Measurements from ENCODE around the gene MMP17. TPM values are rescaled to one million over a fixed set of nuclear protein-coding genes. Genes with fewer than 3 reads are reported as not detected.

The MMP17 gene
- total RNA-seq, 1 donor from 2014 or later, result 0.64 TPM

DNA sequence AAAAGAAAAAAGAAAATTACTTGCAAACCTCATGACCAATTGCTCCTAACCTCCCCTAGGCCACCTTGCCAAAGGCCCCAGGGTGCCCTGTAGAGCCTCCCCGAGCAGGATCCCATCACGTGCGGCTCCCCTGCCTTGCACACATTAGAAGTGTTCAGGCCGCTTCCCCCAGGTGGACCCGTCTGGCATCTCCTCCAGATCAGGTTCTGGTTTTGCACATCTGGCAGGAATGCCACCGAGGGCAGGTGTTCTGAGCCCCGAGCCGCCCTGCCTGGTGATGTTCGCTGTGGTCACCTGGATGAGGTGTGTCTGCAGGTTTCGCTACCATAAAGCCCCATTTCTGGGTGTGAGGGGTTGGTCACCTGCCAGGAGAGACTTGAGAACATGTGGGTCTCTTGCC lies 19.3 kb downstream of the MMP17 start:
- intact Hi-C loops (cut with micrococcal nuclease), result no loop called here

DNA sequence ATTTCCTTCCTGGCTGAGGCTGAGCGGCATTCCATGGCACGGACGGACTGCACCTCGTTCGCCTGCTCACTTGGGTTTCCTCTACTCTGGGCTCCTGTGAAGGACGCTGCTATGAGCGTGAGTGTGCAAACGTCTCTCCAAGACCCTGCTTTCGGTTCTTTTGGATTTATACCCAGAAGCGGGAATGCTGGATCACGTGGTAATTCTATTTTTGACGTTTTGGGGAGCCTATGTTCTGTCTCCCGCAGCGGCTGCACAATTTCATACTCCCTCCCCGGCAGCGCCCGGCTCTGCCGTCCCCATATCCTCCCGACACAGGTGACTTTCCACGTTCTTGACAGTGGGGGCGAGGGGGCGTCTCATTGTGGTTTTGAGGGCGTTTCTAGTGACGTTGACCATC lies 20.6 kb downstream of the MMP17 start:
- intact Hi-C loops (cut with micrococcal nuclease), result no loop called here

DNA sequence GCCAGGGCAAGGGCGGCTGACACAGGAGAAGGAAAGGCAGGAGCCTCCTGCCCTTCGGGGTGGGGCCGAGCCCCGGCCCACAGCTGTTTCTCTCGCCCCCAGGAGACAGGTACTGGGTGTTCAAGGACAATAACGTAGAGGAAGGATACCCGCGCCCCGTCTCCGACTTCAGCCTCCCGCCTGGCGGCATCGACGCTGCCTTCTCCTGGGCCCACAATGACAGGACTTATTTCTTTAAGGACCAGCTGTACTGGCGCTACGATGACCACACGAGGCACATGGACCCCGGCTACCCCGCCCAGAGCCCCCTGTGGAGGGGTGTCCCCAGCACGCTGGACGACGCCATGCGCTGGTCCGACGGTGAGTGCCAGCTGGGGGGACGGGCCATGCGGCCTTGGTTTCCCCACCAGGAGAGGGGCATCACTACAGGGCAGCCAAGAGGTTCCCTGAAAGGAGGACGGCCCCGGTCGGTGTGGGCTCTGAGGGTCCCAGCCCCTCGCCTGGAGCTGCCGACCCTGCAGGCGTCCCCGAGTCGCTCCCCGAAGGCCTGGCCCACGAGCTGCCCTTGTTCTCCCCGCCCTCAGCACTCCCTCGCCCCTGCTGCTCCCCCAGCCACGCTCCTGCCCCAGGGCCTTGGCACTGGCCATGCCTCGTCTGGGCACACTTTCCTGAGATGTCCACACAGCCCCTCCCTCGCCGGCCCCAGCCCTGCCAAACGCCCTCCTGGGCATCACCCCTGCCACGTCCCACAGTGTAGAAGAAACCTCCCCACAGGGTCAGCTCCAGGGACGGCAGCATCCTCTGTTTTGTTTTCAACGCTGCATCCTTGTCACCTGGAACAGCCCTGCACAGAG lies 21.7 kb downstream of the MMP17 start:
- intact Hi-C loops (cut with micrococcal nuclease), result no loop called here

- intact Hi-C loops (cut with micrococcal nuclease), result no loop called here
These were observed 22.8 kb downstream of the MMP17 start for GRCh38 chr12:131850856-131851559.

GRCh38 chr12:131851741-131852550 lies 23.8 kb downstream of the MMP17 start:
- intact Hi-C loops (cut with micrococcal nuclease), result no loop called here

DNA sequence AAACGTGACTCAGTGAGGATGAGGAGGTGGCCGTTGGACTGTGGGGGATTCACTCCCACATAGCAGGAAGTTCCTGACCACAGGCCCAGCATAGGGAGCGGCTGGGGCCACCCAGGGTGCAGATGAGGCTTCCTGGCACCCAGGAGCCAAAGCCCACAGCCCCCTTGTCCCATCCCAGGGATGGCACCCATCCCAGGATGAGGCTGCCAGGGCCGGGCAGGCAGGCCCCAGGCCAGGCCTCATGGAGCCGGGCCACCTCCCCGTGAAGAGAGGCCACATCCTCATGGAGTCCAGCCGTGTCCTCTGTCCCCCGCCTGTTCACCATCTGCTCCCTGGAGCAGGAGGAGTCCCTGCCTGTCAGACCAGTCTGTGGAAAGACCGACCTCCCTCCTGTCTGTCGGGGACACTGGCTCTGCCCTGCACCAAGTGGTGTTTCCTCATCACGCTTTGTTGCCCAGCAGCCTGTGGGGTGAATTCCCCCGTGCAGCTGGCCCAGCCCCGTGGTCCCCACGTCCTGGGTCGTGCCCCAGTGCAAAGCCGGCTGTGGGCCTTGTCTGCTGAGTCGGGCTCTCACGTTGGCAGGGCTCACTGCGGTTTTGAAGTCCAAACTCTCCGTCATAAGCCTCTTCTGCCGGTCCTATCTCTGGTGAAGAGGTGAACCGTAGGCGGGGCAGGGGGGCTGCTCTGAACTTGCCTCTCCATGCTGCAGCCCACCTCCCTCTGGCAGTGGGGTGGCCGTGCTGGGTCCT lies 24.5 kb downstream of the MMP17 start:
- intact Hi-C loops (cut with micrococcal nuclease), result no loop called here

- intact Hi-C loops (cut with micrococcal nuclease), result no loop called here
These were observed 25.9 kb downstream of the MMP17 start for GRCh38 chr12:131853832-131854797.

- intact Hi-C loops (cut with micrococcal nuclease), result no loop called here
These were observed 26.8 kb downstream of the MMP17 start for GRCh38 chr12:131854861-131855476.

GRCh38 chr12:131855521-131856142 lies 27.4 kb downstream of the MMP17 start:
- intact Hi-C loops (cut with micrococcal nuclease), result no loop called here

GRCh38 chr12:131856366-131857097 lies 28.3 kb downstream of the MMP17 start:
- intact Hi-C loops (cut with micrococcal nuclease), result no loop called here

GRCh38 chr12:131857908-131858850 lies 30.0 kb downstream of the MMP17 start:
- intact Hi-C loops (cut with micrococcal nuclease), result no loop called here

GRCh38 chr12:131860472-131861260 lies 32.5 kb downstream of the MMP17 start:
- intact Hi-C loops (cut with micrococcal nuclease), result no loop called here

- intact Hi-C loops (cut with micrococcal nuclease), result no loop called here
These were observed 33.3 kb downstream of the MMP17 start for GRCh38 chr12:131861261-131862083.

DNA sequence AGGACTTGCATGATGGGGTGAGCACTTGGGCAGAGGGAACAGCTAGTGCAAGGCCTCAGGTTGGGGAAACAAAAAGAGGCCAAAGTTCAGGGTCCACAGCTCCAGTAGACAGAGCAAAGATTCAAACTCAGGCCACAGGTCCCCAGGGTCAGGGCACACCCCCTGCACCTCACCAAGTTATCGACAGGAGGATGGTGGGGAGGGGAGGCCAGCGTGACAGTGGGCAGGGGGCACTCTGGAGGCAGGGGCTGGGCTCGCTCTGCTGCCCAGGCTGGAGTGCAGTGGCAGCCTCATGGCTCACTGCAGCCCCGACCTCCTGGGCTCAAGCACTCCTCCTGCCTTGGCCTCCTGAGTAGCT lies 33.9 kb downstream of the MMP17 start:
- intact Hi-C loops (cut with micrococcal nuclease), result no loop called here

GRCh38 chr12:131862600-131862993 lies 34.4 kb downstream of the MMP17 start:
- intact Hi-C loops (cut with micrococcal nuclease), result no loop called here
